ENCODE measurements around the gene RAPGEF3.

RAPGEF3 gene, protein sequence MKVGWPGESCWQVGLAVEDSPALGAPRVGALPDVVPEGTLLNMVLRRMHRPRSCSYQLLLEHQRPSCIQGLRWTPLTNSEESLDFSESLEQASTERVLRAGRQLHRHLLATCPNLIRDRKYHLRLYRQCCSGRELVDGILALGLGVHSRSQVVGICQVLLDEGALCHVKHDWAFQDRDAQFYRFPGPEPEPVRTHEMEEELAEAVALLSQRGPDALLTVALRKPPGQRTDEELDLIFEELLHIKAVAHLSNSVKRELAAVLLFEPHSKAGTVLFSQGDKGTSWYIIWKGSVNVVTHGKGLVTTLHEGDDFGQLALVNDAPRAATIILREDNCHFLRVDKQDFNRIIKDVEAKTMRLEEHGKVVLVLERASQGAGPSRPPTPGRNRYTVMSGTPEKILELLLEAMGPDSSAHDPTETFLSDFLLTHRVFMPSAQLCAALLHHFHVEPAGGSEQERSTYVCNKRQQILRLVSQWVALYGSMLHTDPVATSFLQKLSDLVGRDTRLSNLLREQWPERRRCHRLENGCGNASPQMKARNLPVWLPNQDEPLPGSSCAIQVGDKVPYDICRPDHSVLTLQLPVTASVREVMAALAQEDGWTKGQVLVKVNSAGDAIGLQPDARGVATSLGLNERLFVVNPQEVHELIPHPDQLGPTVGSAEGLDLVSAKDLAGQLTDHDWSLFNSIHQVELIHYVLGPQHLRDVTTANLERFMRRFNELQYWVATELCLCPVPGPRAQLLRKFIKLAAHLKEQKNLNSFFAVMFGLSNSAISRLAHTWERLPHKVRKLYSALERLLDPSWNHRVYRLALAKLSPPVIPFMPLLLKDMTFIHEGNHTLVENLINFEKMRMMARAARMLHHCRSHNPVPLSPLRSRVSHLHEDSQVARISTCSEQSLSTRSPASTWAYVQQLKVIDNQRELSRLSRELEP

DNA sequence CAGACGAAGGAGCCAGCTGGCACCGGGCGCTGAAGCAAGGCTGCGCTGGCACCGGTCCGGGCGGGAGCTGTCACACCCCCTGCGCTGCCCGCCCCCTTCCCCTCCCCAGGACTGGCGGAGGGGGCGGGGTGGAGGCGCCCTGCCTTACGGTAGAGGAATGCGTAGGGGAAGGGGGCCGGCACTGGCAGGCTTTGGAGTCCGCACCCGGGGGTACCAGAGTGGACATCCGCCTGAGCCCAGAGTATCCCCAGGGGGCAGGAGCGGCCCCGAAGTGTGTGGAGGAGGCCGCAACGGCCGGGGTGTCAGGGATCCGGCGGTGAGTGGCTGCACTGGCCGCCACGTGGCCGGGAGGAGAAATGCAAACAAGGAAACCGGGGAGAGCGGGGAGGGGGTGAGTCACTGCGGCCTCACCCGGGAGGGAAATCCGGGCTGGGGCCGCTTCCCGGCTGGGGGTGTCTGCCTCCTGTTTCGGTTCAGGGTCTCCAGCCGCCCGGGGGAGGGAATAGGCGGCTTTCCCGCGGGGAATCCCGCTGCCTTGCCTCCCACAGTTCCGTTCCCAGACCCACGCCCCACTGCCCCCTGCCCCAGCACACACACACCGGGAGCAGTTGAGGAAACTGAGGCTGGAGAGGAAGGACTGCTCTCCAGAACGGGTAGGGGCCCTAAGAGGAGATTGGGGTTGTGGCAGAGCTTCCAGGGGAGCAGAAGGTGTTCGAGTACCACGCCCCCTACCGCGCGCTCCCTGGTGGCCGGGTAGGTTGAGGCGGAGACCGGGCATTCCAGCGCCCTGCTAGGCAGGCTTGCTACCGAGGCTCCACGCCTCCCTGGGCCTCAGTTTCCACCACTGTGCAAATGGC, at the start of gene RAPGEF3:
TSS of gene RAPGEF3 (minus strand) at position 47 of the 857 bp plus-strand sequence. CDS start 324 bp downstream, outside the sequence.
- DNase-seq, result peak; percentile 22

GRCh38 chr12:47808050-47808449, 49.4 kb upstream of the RAPGEF3 start:
- DNase-seq, result no peak

GRCh38 chr12:47807338-47807737, 48.7 kb upstream of the RAPGEF3 start:
- DNase-seq, result no peak

GRCh38 chr12:47805417-47805816, 46.7 kb upstream of the RAPGEF3 start:
- DNase-seq, result no peak

GRCh38 chr12:47804171-47804570, 45.5 kb upstream of the RAPGEF3 start:
- DNase-seq, result no peak

DNA sequence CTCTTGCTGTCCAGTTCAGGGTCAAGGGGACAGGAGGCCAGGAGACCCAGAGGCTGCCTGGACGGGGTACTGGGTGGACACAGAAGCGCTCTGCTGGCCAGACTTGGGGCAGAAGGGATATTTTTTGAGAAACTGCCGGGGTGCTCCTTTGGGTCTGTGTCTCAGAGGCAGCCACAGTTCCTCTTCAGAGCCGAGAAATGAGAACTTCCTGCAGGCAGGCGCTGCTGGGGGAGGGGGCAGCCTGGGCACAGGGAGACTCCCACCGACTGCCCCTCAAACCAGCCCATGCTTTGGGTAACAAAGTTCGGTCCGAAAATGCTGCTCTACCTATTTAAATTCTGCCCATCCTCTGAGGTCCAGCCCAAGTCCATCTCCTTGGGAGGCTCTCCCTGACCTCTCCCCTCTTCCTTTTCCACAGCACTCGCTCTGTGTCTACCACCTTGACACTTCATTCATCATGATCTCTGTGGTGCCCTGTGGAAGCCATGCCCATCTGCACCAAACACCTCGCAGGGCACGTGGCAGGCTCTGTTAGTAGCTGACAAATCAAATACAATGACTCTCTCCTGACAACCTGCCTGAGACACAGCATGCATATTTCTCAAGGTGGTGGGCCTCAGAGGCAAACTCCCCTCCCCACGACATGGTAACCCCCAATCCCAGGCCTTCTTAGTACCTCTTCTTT, 44.7 kb upstream of the RAPGEF3 start:
- no peak for DNase-seq

GRCh38 chr12:47802312-47802711, 43.6 kb upstream of the RAPGEF3 start:
- no peak for DNase-seq

DNA sequence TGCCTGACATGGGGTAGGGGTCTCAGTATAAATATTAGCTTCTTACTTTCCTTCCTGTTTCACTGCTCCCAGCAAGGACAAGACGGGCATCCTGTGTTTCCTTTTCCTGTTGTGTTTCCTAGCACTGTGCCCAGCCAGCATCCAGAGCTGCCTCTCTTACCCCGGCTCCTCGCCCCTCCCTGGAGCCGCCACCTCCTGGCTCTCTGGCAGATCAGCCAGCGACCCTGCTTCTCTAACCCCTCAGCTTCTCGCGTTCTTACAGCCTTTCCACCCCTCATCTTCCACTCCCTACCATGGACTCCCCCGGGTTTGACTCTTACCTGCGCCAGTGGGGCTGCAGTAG, 43.2 kb upstream of the RAPGEF3 start:
- no peak for DNase-seq

- no peak for DNase-seq
Measured at GRCh38 chr12:47801170-47801903, 42.7 kb upstream of the RAPGEF3 start.

DNA sequence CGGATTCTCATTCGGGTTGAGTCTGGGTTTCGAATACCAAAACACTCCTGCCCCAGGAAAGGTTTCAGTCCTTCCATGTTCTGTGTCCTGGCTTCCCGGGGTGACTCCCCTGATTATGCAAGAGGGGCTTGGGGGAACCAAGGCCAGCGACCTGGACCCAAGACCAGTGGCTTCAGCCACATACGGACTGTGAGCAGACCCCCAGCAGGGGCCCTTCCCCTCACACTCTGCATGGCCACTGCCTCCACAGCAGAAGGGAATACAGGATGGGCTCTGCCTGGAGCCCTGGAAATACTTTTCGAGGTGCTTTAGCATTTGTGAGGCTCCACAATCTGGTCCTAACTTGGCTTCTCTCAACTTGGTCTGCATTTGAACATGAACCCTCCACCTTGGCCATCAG, 41.9 kb upstream of the RAPGEF3 start:
- no peak for DNase-seq

DNA sequence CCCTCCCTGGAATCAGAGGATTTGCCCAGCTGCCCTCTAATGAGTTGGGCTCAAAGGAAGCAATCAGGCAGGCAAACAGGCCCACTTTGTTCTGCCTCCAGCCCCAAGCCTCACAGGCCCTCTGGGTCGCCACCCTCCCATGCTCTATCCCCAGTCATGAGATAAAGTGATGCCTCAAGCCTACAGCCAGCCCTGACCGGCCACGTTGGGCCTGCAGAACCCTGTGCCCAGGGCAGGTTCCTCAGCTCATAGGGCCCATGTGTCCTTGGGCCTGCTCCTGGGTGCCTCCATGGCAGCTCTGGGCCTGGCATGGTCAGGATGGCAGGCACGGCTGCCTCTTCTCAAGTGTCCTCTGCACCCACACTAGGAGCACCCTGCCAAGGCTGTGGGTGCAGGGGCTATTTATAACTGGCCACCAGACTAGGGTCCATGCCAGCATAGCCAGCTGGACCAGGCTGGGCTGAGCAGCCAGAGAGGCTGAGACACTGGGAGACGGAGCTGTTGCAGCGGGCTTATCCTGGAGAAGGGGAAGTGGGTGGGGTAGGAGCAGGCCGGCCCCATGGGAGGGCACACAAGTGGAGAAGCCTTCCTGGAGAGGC, 40.8 kb upstream of the RAPGEF3 start:
- DNase-seq, result no peak

- no peak for DNase-seq
Measured at GRCh38 chr12:47798382-47798948, 39.8 kb upstream of the RAPGEF3 start.

GRCh38 chr12:47797441-47797840, 38.8 kb upstream of the RAPGEF3 start:
- no peak for DNase-seq

DNA sequence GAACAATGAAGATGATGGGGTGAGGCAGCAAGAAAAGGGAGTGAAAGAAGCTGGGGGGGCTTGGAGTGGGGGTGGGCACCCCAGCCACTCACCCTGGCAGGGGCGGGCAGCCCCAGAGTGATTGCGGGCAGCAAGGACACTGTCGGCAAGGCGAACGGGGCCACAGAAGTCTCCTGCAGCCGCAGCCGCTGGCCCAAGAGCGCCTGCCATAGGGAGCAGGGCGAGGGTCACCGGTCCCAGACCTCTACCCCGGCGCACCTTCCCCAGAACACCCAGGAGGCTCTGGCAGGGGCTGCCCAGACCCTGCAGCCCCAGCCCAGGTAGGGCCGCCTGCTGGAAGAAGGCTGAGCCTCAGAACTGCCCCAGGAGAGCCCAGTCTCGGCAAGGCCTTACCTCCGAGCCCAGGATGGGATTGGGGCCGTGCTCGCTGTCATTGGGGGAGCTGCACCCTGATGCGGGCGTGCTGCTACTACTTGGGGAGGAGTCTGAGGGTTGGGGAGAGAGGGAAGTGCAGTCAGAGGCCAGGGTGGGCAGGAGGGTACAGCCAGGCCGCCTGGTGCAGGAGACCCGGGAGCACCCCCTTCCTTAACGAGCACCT, 37.2 kb upstream of the RAPGEF3 start:
- DNase-seq, result no peak

GRCh38 chr12:47795121-47795813, 36.6 kb upstream of the RAPGEF3 start:
- DNase-seq, result no peak

DNA sequence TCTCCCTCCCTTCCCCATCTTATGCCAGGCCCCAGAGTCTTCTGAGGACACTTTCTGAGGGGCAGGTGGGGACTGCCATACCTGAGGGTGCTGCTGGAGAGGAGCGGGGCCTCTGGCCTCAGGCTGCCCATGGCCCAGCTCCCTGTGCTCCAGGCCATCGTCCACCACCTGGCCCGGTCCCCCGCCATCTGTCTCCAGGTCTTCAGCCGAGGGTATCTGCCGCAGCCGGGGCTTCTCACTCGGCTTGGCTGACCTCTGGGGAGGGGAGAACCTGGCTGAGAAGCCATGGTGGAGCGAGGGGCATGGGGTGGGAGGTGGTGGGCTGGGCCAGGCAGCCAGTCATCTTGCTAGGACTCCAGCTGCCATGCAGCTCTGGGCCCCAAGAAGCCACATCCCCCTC, 36.0 kb upstream of the RAPGEF3 start:
- no peak for DNase-seq

GRCh38 chr12:47793015-47793681, 34.5 kb upstream of the RAPGEF3 start:
- DNase-seq, result no peak

DNA sequence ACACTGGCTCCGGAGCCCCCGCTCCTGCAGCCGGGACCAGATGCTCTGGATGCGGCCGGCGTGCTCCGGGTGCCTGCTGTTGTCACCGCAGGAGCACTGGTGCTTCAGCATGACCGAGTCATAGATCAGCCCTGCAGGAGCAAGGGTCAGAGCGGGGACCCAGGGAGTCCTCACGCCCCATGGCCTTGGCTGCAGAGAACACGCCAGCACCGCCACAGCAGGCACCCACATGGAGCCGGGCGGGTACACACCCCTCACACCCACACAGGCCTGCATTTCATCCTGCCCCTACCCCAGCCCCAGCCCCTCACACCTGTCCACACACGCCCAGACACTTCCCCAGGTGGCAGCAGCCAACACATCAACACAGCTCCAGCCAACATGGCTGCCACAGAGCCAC, 33.2 kb upstream of the RAPGEF3 start:
- DNase-seq, result no peak

DNA sequence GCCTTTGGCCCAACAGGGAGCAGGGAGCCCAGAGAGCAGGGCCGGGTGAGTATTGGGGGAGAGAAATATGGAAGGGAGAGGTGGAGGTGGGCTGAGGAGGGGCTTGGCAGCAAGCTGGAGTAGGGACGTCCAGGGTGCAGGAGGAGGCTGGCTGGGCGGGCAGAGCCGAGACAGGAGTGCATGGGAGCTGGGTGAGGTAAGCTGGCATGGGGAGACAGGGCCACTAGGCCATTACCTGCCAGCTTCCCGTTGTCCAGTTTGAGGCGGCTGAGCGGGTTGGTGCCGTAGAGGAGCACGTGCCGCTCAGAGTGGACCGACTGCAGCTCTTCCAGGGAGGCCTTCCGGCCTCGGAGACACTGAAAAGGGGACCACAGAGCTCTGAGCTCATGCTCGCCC, 32.7 kb upstream of the RAPGEF3 start:
- DNase-seq, result no peak
